ENCODE results near the gene PROB1.
A peak's percentile ranks its signal among the peaks of the same experiment; 100 is the strongest.

DNA sequence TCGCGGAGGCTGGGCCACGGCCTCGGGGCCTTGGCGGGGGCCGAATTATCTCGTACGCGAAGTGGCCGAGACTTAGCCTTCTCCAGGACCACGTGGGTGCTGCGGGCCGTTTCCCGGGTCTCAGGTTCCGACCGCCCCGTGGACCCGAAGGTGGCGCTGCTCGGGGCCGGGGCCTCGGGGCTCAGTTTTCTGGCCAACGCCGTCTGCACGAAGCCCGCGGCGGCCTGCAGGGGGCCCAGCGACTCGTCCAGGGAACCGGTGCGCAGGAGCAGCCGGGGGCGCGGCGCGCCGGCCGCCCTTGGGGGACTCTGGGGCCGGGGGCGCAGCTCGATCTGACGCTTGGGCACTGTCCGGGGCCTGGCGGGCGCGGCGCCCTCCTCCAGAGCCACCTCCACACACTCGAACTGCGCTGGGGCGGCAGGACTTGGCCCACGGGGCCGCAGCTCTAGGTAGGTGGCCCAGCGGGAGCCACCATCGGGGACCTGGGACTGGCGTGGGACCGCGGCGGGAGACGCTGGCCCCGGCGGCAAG, 716 bp downstream of the PROB1 start:
- TF ChIP-seq CTCF (IDR thresholded peaks at IDR 0.05) (peak; percentile 27; the same call in 1 of the 2 replicates), POLR2AphosphoS5 (IDR thresholded peaks at IDR 0.05; ENCODE audit: low read depth, low read length) (no peak), TCF7L2 (IDR thresholded peaks at IDR 0.05; ENCODE audit: low read depth, low read length) (no peak)
